Measurements from ENCODE around the gene SH3BP4.

The SH3BP4 gene

DNA sequence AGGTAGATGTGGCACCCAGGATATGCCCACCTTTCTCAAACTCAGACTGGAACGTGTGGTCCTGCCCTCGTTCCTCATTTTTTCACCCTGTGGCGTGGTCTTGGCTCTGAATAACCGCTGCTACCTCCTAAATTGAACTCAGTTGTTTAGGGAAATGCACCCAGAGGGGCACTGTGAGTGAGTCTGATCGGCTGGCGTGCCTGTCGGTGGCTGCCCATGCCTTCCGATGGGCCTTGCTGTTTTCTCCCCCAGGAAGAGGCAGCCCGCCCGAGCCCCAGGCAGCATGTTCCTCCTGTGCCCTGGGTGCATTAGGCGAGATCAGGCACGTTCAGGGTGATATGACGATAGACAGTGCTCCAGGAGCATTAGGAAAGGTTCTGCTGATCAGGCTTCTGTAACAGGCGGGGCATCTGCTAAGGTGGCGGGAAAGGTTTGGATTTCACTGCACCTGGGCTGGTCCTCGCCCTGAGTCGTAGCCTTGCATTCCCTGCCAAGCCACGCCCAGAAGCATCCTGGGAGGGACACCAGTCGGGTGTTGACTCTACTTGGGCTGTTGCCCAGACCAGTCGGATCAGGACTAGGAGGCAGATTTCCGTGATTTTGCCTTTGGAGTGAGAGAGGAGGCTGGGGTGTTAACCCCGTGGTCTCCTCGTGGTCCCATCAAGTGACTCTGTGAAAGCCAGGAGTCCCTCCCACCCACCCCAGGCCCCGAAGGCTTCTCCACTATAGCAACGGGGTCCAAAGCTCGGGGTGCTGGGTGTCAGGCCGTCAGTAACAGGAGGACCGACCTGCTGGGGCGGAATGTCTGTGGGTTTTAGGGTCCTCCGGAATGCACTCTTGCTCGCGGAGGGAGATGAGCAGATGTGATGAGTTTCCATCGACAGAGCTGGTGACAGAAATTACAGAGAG is 75.1 kb downstream of the SH3BP4 start:
- no peak overlapping the region for H3K4me3 ChIP-seq (ENCODE audit: low read depth, low read length)
- TF ChIP-seq CTCF (conservative IDR thresholded peaks at IDR 0.05; ENCODE audit: low read depth, low read length): no peak
- peak; percentile 23 for DNase-seq (ENCODE audit: low read depth)

GRCh38 chr2:235027558-235028214 is 75.9 kb downstream of the SH3BP4 start:
- no peak for TF ChIP-seq CTCF (conservative IDR thresholded peaks at IDR 0.05; ENCODE audit: low read depth, low read length)
- H3K4me3 ChIP-seq (ENCODE audit: low read depth, low read length): no peak overlapping the region
- DNase-seq (ENCODE audit: low read depth): peak; percentile 50

- DNase-seq (ENCODE audit: low read depth): no peak
- no peak for TF ChIP-seq CTCF (conservative IDR thresholded peaks at IDR 0.05; ENCODE audit: low read depth, low read length)
- no peak overlapping the region for H3K4me3 ChIP-seq (ENCODE audit: low read depth, low read length)
Measured at GRCh38 chr2:235028646-235029045, 76.8 kb downstream of the SH3BP4 start.

DNA sequence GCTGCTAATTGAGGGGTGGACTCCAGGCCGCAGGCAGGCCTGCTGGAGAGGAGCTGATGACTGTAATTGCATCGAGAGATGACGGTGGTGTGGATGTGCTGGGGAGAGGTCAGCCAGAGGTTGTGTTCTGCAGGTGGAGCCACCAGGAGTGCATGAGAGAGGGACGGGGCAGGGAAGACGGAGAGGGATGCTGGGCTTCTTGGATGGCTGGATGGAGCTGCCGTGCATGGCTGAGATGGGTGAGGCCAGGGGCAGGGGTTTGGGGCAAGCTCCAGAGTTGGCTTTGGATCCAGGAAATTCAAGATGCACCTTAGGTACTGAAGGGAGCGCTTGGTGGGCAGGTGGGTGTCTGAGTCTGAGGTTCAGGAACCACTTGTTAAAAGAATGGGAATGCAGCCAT is 77.2 kb downstream of the SH3BP4 start:
- no peak for TF ChIP-seq CTCF (conservative IDR thresholded peaks at IDR 0.05; ENCODE audit: low read depth, low read length)
- H3K4me3 ChIP-seq (ENCODE audit: low read depth, low read length): no peak overlapping the region
- DNase-seq (ENCODE audit: low read depth): no peak

DNA sequence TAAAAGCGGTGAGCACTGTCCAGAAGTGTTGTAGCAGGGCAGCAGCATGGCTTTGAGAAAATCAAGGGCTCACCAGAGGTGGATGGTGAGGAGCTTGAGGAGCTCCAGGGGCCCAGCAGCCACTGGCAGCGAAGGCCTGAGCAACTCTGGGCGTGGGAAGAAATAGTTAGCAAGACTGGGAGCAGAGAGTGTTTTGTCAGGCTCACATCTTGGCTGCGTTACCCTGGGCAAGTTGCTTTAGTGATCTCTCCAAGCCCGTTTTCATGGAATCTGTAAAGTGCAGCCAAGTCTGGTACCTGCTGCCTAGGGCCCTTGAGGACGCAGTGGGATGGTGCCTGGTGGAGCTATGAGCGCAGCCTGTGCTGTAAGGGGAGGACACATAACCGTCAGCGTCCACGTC is 78.3 kb downstream of the SH3BP4 start:
- no peak overlapping the region for H3K4me3 ChIP-seq (ENCODE audit: low read depth, low read length)
- no peak for TF ChIP-seq CTCF (conservative IDR thresholded peaks at IDR 0.05; ENCODE audit: low read depth, low read length)
- DNase-seq (ENCODE audit: low read depth): no peak

DNA sequence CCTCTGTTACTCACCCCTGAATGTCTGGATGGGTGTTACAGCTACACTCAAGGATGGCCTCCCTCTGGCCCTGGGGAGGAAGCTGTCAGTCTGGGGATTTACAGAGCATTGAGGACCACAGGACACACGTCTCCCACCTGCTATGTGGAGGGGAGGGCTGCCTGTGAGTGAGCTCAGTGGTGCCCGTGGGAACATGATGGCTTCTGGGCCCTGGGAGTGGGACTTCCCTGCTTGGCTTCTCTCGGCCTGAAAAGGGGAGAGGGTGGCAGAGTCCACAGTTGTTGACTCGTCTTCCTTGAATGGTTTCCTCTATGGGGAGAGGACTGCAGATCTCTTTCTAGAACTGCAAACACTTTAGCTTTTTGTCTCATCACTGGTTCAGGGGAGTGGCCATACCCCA is 79.1 kb downstream of the SH3BP4 start:
- no peak overlapping the region for H3K4me3 ChIP-seq (ENCODE audit: low read depth, low read length)
- no peak for DNase-seq (ENCODE audit: low read depth)
- TF ChIP-seq CTCF (conservative IDR thresholded peaks at IDR 0.05; ENCODE audit: low read depth, low read length): no peak

All from choroid plexus epithelial cell (primary cell).